GM12865 (cell line): ENCODE data around the gene ITIH4.

Source experiments
- DNase-seq: peaks from one replicate; pipeline ENCODE4 v3.0.0; 2010; ENCODE audit warnings: low read depth
- H3K4me3 ChIP-seq: 2 replicates; pipeline ENCODE4 v1.5.1; 2011; ENCODE audit warnings: mild to moderate bottlenecking, low read depth, low read length, control low read depth
- TF ChIP-seq, protein P1 (sequence below): IDR thresholded peaks from 2 replicates; pipeline ENCODE4 v1.5.1; 2011; ENCODE audit warnings: low read length, control low read depth, low read depth, inconsistent platforms; ENCODE audit not compliant: insufficient read depth; ENCODE audit errors: missing control alignments

ITIH4 gene

DNA sequence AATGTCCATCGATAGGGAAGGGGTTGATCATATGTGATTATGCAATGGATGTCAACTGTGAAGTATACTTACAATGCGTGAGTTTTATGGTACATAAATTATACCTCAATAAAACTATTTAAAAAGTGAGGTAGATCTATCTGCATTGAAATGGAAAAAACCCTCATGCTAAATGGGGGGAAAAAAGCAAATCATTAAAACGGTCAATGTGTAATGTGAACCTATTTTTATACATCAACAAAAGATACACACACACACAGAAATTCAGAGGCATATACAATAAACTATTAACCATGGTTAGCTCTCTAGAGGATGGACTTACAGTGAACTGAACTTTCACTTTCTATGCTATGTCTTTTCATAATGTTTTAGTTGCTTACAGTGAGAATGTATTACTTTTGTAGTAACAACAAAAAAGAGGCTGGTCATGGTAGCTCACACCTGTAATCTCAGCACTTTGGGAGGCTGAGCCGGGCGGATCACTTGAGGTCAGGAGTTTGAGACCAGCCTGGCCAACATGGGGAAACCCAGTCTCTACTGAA, 43.8 kb upstream of the ITIH4 start:
- DNase-seq, result no peak
- TF ChIP-seq, protein P1, sequence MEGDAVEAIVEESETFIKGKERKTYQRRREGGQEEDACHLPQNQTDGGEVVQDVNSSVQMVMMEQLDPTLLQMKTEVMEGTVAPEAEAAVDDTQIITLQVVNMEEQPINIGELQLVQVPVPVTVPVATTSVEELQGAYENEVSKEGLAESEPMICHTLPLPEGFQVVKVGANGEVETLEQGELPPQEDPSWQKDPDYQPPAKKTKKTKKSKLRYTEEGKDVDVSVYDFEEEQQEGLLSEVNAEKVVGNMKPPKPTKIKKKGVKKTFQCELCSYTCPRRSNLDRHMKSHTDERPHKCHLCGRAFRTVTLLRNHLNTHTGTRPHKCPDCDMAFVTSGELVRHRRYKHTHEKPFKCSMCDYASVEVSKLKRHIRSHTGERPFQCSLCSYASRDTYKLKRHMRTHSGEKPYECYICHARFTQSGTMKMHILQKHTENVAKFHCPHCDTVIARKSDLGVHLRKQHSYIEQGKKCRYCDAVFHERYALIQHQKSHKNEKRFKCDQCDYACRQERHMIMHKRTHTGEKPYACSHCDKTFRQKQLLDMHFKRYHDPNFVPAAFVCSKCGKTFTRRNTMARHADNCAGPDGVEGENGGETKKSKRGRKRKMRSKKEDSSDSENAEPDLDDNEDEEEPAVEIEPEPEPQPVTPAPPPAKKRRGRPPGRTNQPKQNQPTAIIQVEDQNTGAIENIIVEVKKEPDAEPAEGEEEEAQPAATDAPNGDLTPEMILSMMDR, result no peak

DNA sequence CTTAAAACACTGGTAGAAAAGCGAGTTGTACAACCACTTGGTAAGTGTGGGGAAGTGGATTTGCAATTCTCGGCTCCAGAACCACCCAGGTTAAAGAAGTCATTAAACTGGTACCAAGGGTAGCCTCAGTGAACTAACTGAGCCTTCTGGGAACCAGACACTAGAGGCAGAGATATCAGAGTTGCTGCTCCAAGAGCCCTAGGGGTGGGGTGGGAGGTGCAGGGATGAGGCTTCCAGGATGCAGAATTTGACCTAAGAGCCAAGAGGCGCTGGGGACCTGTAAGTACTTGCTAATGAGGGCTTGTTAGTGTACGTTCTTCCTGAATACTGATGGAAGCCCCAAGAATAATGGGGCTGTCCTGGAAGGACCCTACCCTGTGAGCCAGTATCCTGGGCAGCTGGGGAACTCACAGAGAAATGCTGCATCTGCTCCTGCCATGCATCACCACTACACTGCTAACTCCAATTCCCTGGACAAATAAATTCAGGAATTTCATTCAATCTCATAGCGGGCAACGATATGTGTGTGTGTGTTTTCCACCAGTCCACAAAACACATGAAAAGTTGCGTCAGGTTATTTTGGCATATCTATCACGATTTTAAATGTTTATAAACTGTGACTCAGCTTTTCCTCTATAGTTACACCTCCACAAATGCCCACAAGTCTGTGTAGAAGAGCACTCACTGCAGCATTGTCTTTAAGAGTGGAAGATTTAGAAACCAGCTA, 43.1 kb upstream of the ITIH4 start:
- TF ChIP-seq, protein P1, result no peak
- H3K4me3 ChIP-seq, result no peak overlapping the region
- no peak for DNase-seq

More for the DNA sequence above, 43.8 kb upstream of the ITIH4 start:
- H3K4me3 ChIP-seq, result no peak overlapping the region

DNA sequence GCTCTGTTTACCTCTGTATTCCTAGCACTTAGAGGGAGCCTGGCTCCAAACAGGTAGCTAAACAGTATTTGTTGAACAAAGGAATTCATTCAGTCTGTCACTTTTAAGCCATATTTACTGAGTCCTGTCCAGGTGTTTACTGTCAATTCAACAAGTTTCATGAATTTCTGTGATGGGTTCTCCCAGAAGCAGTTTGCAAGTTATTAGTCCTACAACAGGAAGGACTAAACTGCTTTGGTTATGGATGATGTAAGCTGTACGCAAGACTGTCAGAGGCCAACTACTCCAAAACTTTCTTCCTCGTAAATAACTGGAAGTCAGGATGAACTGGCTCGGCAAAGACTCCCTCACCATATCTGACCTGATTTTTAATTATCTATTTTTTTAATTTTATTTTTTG, 41.8 kb upstream of the ITIH4 start:
- H3K4me3 ChIP-seq, result no peak overlapping the region
- TF ChIP-seq, protein P1, result no peak
- DNase-seq, result no peak

DNA sequence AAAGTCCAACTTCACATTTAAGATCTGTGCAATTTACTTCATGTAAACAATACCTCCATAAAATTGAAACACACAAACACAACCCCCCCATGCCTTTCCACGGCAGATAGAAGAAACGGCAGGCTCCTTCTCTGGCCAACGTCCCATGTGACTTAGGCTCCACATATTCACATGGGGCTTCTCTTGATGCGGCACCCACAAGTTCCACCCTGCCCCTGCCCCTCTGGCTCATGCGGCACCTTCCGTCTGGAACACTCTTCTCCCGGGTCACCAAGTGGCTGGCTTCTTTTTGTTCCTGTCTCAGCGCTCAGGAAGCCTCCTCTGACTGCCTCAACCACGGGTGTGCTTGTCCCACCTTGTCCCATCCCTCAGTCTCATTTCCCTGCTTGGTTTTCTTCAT, 41.3 kb upstream of the ITIH4 start:
- DNase-seq, result no peak
- TF ChIP-seq, protein P1, result no peak
- no peak overlapping the region for H3K4me3 ChIP-seq

DNA sequence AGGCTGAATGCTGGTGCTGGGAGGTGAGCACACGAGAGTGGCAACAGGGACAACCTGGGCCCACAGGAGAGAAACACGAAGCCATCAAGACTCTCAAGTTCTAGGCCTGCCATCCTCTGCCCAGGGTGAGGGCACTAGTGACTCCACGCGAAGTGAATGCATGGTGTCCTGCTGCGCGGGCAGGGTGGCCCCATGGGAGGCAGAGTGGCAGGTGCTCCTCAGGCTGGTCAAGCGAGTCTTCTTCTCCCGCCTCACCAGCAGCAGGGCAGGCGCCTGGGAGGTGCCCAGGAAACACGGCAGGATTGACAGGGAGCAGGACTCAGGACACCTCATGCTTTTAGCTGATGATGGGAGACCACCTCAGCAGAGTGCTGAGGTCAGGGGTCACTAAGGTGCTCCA, 40.0 kb upstream of the ITIH4 start:
- H3K4me3 ChIP-seq, result no peak overlapping the region
- TF ChIP-seq, protein P1, result no peak
- DNase-seq, result no peak

DNA sequence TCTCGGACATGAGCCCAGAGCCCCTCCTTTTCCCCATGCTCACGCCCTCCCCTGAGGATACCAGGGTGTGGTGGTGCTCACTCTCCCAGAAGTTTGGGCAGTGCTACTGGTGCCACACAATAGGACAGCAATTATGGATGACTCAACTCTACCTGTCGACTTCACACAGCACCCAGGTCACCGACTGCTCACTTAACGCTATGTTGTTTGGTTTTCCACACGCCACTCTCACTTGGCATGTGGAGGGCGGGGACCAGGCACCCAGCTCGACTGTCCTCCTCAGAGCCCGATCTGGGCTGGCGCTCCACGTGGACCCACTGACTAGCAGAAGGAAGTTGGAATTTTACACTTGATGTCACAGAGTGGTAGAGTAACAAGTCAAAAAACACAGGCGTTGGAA, 36.0 kb upstream of the ITIH4 start:
- no peak overlapping the region for H3K4me3 ChIP-seq
- DNase-seq, result no peak
- TF ChIP-seq, protein P1, result no peak

DNA sequence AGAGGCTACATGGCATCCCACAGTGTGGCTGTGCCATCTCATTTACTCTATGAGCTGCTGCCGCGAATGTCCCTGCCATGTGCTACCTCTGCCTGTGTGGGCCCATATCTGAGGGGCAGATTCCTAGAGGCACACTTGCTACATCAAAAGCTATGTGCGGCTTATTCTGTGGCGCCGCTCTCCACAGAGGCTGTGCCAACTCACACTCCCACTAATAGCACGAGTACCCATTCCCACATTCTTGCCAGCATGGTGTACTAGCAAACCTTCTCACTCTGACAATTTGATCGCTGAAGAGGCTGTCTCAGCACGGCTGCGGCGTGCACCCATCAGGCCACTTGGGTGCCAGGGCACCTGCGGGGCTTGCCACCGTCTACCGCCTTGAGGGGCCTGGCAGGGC, 35.5 kb upstream of the ITIH4 start:
- TF ChIP-seq, protein P1, result no peak
- no peak overlapping the region for H3K4me3 ChIP-seq
- no peak for DNase-seq
